Embryonic facial prominence (tissue), 1 donor: ENCODE data around the gene ADGRD2.

Experiments
- DNase-seq: peaks from one replicate; pipeline ENCODE4 v3.0.0-alpha.2; 2016; ENCODE audit errors: extremely low spot score

Gene ADGRD2

GRCh38 chr9:124497441-124497840, 47.2 kb downstream of the ADGRD2 start:
- DNase-seq: no peak

- DNase-seq: no peak
These were observed 47.8 kb downstream of the ADGRD2 start for GRCh38 chr9:124498040-124498439.

GRCh38 chr9:124498499-124499146, 48.4 kb downstream of the ADGRD2 start:
- no peak for DNase-seq

- no peak for DNase-seq
These were observed 49.0 kb downstream of the ADGRD2 start for GRCh38 chr9:124499216-124499615.

GRCh38 chr9:124500028-124500795, 50.0 kb downstream of the ADGRD2 start:
- no peak for DNase-seq

DNA sequence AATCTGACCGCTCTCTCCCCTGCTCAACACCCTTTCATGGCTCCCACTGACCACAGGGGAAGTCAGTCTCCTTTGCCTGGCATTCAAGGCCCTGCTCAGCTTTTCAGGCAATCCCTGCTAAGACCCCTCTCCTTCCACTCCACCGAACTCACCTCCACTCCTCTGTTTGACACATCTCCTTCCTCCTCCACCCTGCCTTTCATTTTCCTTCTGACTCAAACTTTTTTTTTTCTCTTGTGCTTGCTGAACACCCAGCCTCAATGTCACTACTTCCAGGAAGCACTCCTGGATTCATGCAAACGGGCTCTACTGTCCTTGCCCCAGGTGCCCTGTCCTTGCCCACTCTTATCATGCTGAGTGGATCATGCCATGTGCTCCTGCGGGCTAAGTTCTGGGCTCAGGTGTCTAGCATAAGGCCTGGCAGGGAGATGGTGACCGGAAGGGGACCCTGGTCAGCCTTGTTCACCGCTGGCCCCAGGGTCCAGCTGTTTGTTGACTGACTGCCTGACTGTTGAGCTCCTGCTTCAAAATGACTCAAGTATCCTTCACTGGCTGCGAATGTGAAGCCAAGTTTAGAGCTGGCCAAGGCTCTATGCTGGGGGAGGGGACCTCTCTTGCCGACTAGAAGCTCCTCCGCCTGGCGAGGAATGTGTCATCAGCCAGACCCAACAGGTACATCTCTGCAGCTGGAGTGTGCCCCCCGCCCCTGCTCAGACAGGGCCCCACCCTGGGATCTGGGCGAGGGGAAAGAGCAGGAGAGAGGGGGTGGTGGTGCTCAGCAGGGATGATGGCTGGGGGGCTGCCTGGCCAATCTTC, 50.8 kb downstream of the ADGRD2 start:
- no peak for DNase-seq

DNA sequence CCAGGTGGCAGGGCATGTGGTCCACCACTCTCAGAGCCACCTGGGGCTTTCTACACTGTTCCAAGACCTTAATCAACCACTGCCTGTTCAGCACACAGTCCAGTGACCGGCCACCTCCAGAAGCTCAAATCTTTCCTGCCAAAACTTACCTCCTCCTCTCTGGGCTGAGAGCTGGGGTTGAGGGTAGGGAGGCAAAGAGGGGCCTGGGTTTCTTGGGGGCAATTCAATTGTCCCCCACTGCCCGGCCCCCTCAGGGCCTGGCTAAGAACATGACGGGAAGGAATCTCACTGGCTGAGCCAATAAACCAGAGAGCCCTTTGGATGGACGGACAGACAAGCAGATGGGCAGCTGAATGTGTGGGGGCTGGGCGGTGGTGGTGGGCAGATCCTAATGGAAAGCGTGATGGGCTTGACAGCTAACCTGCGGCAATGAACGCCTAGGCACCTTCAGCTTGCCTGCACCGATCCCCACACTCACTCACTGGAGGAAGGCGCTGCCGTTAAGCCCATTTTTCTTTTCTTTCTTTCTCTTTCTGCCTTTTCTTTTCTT, 51.6 kb downstream of the ADGRD2 start:
- DNase-seq: no peak

DNA sequence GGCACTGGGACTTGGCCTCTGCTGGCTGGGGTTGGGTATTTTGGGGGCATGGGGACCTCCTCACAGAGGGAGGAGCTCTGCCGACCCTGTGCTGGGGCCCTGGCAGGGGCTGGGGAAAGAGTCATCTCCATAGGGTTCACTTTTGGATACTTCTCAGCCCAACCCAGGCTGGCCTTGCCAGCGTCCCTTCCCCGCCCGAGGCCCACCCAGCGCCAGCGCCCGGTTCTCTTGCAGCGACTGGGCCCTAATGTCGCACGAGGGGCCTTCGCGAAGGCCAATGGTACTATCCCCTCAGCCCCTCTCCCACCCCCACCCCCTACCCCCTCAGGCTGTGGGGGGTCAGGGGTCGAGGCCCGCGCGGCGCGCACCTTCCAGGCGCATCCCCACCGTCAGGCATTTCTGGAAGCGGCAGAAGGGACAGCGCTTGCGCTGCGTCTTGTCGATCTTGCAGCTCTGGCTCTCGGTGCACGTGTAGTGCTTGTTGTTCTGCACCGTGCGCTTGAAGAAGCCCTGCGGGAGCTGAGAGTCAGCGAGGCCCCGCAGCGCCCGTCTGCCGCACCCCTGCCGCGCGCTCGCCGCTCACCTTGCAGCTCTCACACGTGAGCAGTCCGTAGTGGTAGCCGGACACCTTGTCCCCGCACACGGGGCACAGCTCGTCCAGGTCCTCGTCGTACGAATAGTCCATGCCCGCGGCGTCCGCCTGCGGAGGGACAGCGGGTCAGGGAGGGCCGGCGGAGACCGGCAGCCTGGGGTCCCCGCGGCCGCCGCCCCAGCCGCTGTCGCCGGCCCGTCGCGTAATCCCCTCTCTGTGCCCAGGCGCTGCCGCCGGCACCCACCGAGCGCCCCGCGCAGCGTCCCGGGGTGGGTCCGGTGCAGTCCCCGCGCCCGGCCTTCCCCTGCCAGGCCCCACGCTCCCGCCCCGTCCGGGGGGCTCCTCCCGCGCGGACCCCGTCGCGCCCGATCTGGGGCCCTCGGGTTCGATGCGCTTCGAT, 52.8 kb downstream of the ADGRD2 start:
- DNase-seq: no peak

DNA sequence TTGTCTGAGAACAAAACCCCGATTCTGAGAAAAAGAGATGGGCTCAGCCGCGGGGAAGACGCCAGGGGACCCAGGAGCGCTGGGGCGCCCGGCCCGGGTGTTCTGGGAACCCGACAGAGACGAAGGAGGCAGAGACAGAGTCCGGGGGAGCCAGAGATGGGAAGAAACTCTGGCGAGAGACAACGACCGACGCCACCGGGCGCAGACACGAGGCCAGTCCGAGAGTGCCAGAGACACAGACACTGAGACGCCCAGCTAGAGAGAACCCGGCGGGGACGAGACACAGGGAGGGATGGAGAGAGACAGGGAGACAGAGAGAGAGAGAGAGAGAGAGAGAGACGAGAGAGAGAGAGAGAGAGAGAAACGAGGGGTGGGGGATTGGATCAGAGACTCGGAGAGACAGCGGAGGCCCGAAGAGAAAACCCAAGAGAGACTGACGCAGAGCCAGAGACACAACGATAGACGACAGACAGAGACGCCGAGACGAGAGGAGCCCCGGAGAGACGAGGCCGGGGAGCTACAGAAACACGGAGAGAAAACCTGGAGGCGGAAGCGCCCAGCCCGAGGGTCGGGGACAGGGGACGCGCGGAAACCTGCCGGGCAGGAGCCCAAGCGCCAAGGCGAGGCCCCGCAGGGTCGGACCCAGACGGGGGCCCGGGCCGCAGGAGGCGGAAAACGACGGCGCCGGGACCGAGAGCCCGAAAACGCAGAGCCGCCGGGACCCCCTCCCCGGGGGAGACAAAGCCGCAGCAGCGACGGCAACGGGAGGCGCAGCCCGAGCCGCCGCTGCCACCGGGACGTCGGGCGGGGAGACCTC, 53.7 kb downstream of the ADGRD2 start:
- no peak for DNase-seq

DNA sequence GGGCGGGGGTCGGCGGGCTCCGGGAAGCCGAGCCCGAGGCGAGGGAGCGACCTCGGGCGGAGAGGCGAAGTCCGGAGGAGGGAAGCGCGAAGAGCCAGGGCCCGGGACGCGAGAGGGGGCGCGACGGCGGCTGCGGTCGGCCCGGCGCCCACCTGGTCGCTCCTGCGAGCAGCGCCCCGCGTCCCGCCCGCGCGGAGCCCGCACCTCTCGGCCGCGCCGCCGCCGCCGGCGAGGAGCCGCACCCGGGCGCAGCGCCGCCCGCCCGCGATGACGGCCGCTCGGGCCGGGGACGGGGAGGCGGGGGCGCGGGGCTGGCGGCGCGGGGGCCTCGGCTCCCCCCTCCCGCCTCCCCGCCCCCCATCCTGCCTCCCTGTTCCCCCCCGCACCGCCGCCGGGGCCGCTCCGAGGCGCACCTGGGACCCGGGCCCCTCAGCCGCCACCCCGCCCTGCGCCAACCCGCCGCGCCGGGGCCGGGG, 54.3 kb downstream of the ADGRD2 start:
- no peak for DNase-seq

- no peak for DNase-seq
These were observed 55.0 kb downstream of the ADGRD2 start for GRCh38 chr9:124505006-124505900.

GRCh38 chr9:124505901-124506346, 55.7 kb downstream of the ADGRD2 start:
- DNase-seq: no peak

DNA sequence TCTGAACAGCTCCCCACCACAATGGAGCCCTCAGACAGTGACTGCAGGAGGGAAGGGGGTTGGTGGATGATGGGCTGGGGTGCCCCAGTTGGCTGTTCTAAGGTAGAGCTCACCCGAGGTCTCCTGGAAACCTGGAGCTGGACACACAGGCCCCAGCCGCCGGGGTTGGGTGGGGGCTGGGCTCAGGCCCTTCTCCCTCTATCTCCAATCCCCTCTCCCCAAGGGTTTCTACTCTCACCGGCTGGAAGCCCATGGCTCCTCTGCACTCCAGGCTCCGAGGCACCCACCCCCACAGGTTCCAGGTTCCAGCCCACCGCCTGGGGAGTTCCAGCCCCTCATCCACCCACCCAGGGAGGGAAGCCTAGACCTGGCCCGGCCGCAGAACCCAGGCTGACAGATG, 56.2 kb downstream of the ADGRD2 start:
- DNase-seq: no peak

DNA sequence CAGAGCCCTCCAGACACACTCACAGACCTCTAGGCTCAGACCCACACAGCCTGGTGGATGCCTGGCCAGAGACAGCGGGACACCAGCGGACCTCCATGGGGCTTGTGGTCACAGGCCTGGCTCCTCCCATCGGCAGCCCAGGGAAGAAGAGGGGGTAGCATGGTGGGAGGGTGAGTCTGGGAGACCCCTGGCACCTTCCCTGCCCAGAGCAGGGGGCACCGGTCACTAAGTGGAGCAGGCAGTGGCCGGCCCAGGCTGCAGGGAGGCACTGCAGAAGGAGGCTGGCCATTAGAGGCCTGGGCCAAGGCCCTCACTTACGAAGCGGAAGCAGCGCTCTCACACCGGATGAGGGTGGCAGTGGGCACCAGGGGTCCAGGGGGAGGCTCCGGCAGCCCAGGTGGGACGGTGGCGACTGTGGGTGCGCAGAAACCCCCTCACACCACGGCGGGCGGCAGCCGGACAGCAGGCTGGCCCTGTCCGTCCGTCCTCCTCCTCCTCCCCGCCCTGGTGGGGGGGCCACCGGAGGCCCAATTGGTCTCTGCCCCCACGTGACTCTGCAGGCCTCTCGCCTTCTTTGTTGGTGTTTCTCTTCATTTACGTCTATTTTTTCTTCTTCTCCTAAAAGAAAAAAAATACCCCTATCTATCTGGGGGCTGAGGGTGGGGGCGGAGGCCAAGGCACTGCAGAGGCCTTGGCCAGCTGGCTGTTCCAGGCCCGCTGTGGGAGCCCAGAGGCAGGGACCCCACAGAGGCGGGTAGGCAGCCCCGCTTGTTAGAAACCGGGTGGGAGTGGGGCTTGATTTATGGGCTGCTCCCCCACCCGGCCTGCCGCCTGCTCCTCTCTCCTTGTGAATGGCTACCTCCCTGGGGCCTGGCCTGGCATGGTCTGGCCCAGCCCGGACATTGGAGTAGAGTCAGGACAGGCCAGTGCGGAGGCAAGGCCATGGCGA, 57.0 kb downstream of the ADGRD2 start, which contains the start of gene NR5A1:
Gene NR5A1 (minus strand): TSS at position 469 of the 949 bp plus-strand sequence. CDS start 4,004 bp downstream, outside the sequence.
- DNase-seq: no peak

DNA sequence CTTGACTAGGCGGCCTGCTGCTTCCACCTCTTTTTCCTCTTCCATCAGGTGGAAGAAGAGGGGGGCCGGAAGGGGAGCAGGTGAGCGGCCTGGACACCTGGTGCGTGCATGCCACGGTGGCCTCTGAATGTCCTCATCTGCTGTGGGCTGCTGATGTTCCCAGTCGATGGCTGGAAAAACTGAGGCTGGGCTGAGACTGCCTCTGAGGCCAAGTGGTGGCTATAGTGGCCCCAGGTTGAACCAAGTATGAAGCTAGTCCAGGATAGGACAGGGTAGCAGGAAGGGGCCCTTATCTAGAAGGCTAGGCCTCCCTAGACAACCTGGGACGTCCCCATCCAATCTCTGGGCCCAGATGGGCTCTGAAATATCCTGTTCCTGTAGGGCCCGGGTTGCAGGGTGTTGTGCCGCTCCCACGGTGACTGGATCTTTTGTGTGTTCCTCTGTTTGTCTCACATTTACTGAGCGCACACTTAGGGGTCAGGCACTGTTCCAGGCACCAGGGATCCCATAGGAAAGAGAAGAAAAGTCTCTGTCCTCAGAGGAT, 57.7 kb downstream of the ADGRD2 start:
- no peak for DNase-seq

GRCh38 chr9:124510650-124511425, 60.6 kb downstream of the ADGRD2 start:
- DNase-seq: no peak
